ENCODE data around the gene DEGS2. TPM values are rescaled to one million over a fixed set of nuclear protein-coding genes. Genes with fewer than 3 reads are reported as not detected.

The DEGS2 gene
- total and polyA plus RNA-seq, 4 donors = 0.10 to 3.0 (median 0.90) TPM

GRCh38 chr14:100134586-100134985 is 24.9 kb downstream of the DEGS2 start:
- DNase-seq (no peak), ATAC-seq (ENCODE audit: low FRiP score) (no peak)
- H3K4me1 ChIP-seq (ENCODE audit: control insufficient read depth in 1 of 2, insufficient read depth in 2 of 2, low read length in 2 of 2) = no peaks in the 10 kb centered on the region
- H3K27me3 ChIP-seq (ENCODE audit: control insufficient read depth in 1 of 2, insufficient read depth in 2 of 2, low read length in 1 of 2) = no peaks in the 10 kb centered on the region
- WGBS, 2 donors = 91 to 93% methylated on average over 8 of the region's 8 CpGs
- H3K4me3 ChIP-seq (ENCODE audit: low read length in 2 of 2) = no peak overlapping the region
- no peak overlapping the region for H3K27ac ChIP-seq (ENCODE audit: low read depth in 1 of 2, low read length in 2 of 2)
- intact Hi-C loops (cut with DNase I) = no loop called here
- H3K9me3 ChIP-seq (ENCODE audit: control insufficient read depth, low read length) = no peaks in the 10 kb centered on the region
- no peaks in the 10 kb centered on the region for H3K36me3 ChIP-seq (ENCODE audit: control insufficient read depth in 1 of 2, insufficient read depth in 2 of 2, low read length in 1 of 2)

DNA sequence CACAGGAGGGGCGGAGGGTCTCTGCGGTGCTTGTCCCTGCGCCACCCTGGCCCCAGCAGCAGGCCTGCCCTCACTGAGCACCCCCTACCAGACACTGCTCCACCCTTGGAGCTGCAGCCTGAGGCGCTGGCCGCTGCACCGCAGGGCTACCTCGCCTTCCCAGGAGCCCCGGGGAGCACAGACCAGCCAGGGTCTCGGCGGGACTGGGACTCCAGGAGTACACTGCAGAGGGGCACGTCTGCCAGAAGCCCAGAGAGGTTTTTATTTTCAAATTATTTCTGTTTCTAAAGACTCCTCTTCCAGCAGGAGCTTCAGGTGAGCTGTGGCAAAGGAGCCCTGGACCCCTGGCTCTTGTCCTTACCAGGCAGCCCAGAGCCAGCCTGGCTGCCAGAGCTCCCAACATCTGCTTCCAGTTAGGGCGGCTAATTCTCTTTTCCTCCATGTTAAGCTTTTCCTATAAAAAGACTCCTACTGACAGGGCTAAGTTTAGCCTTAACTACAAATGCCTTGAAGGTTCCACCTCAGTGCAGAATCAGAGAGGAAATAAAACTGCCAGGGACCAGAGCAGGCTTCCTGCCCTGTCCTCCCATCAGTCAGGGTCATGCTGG is 26.4 kb downstream of the DEGS2 start:
- peak; percentile 3 for ATAC-seq (ENCODE audit: low FRiP score)
- no peak overlapping the region for H3K4me3 ChIP-seq (ENCODE audit: low read length in 2 of 2)
- no peaks in the 10 kb centered on the region for H3K4me1 ChIP-seq (ENCODE audit: control insufficient read depth in 1 of 2, insufficient read depth in 2 of 2, low read length in 2 of 2)
- H3K9me3 ChIP-seq (ENCODE audit: control insufficient read depth, low read length) = no peaks in the 10 kb centered on the region
- no peak for DNase-seq
- no peaks in the 10 kb centered on the region for H3K27me3 ChIP-seq (ENCODE audit: control insufficient read depth in 1 of 2, insufficient read depth in 2 of 2, low read length in 1 of 2)
- intact Hi-C loops (cut with DNase I) = no loop called here
- WGBS, 2 donors = 84 to 88% methylated on average over 12 of the region's 12 CpGs
- no peak overlapping the region for H3K27ac ChIP-seq (ENCODE audit: low read depth in 1 of 2, low read length in 2 of 2)
- H3K36me3 ChIP-seq (ENCODE audit: control insufficient read depth in 1 of 2, insufficient read depth in 2 of 2, low read length in 1 of 2) = no peaks in the 10 kb centered on the region

DNA sequence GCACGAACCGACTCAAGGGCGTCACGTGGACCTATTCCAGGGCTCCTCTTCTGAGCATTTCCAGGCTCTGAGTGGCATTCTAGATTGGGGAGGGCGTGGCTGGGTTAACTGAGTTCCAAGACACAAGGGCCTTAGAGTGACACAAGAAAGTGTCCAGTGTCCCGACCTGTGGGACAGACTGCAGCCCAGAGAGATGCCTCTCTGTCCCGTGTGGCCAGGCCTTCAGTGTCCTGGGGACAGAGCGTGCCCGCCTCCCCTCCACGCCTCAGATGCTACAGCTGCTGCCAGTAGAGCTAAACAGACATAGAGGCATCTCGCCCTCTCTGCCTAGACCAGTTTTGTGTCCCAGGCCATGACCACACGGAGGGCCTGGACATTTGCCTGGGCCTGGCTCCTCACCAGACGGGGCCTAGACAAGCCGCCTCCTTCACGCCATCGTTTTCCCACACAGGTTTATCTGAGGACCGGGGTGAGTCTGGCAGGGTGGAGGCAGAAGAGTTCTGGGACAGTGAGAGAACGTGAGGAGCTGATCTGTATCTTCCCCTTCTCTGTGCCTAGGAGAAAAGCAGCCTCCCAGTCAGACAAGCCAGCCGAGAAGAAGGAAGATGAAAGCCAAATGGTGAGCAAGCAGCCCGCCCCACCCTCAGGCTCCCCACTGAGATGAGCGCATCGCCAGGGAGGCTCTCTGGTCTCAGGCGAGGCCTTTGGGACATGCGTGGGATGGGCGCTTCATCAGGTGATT is 27.1 kb downstream of the DEGS2 start:
- WGBS, 2 donors = 83 to 84% methylated on average over 25 of the region's 25 CpGs
- Histone ChIP-seq H3K4me3 (ENCODE audit: low read length in 2 of 2) (no peak overlapping the region), H3K36me3 (ENCODE audit: control insufficient read depth in 1 of 2, insufficient read depth in 2 of 2, low read length in 1 of 2) (no peaks in the 10 kb centered on the region), H3K27me3 (ENCODE audit: control insufficient read depth in 1 of 2, insufficient read depth in 2 of 2, low read length in 1 of 2) (no peaks in the 10 kb centered on the region), H3K9me3 (ENCODE audit: control insufficient read depth, low read length) (no peaks in the 10 kb centered on the region), H3K27ac (ENCODE audit: low read depth in 1 of 2, low read length in 2 of 2) (no peak overlapping the region), H3K4me1 (ENCODE audit: control insufficient read depth in 1 of 2, insufficient read depth in 2 of 2, low read length in 2 of 2) (no peaks in the 10 kb centered on the region)
- peak in 1 of 2 donors; percentile 84 for DNase-seq
- intact Hi-C loops (cut with DNase I) = no loop called here
- peak; percentile 36 for ATAC-seq (ENCODE audit: low FRiP score)

GRCh38 chr14:100131181-100131580 is 28.3 kb downstream of the DEGS2 start:
- WGBS, 2 donors = 84 to 87% methylated on average over 6 of the region's 6 CpGs
- intact Hi-C loops (cut with DNase I) = no loop called here
- no peak for ATAC-seq (ENCODE audit: low FRiP score)
- Histone ChIP-seq H3K27me3 (ENCODE audit: control insufficient read depth in 1 of 2, insufficient read depth in 2 of 2, low read length in 1 of 2) (no peaks in the 10 kb centered on the region), H3K4me1 (ENCODE audit: control insufficient read depth in 1 of 2, insufficient read depth in 2 of 2, low read length in 2 of 2) (no peaks in the 10 kb centered on the region), H3K9me3 (ENCODE audit: control insufficient read depth, low read length) (no peaks in the 10 kb centered on the region), H3K27ac (ENCODE audit: low read depth in 1 of 2, low read length in 2 of 2) (no peak overlapping the region), H3K36me3 (ENCODE audit: control insufficient read depth in 1 of 2, insufficient read depth in 2 of 2, low read length in 1 of 2) (no peaks in the 10 kb centered on the region), H3K4me3 (ENCODE audit: low read length in 2 of 2) (no peak overlapping the region)
- DNase-seq = no peak

DNA sequence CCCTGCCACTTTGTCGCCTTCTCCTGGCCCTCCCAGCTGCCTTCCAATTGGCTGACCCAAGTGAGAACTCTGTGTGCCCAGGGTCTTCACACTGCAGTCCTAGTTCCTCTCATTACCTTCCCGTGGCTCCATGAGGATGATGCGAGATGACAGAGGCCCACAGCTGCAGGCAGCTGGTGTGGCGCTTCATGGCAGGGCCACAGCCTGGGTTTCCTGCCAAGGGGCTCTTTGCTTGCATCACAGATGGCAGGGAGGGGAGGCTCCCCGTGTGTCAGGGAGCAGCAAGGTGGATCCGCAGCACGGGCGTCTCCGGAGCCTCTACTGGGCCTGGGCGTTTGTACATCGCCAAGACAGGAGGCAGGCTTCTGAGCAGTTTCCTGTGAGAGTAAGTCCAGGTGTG is 28.9 kb downstream of the DEGS2 start:
- H3K27me3 ChIP-seq (ENCODE audit: control insufficient read depth in 1 of 2, insufficient read depth in 2 of 2, low read length in 1 of 2) = no peaks in the 10 kb centered on the region
- H3K27ac ChIP-seq (ENCODE audit: low read depth in 1 of 2, low read length in 2 of 2) = no peak overlapping the region
- H3K4me1 ChIP-seq (ENCODE audit: control insufficient read depth in 1 of 2, insufficient read depth in 2 of 2, low read length in 2 of 2) = no peaks in the 10 kb centered on the region
- H3K9me3 ChIP-seq (ENCODE audit: control insufficient read depth, low read length) = no peaks in the 10 kb centered on the region
- ATAC-seq (ENCODE audit: low FRiP score) = no peak
- no peak for DNase-seq
- no peaks in the 10 kb centered on the region for H3K36me3 ChIP-seq (ENCODE audit: control insufficient read depth in 1 of 2, insufficient read depth in 2 of 2, low read length in 1 of 2)
- H3K4me3 ChIP-seq (ENCODE audit: low read length in 2 of 2) = no peak overlapping the region
- WGBS, 2 donors = 85 to 90% methylated on average over 11 of the region's 11 CpGs
- intact Hi-C loops (cut with DNase I) = no loop called here

GRCh38 chr14:100129161-100129589 is 30.3 kb downstream of the DEGS2 start:
- DNase-seq = no peak
- no peaks in the 10 kb centered on the region for H3K36me3 ChIP-seq (ENCODE audit: control insufficient read depth in 1 of 2, insufficient read depth in 2 of 2, low read length in 1 of 2)

DNA sequence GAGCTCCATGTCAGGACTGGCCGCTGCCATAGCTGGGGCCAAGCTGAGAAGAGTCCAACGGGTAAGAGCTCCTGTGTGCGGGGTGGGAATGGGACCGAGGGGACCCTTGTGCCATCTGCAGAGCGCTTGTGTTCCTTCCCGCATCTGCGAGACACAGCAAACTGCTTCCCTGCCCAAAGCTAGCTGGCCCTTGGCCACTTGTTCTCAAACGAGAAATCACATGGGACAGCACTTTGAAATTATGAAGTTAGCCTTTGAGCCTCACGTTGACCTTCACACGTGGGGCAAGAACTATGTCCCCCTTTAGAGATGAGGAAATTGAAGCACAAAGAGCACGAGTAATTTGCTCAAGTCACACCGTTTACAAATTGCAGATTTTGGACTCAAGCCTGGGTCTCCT is 30.8 kb downstream of the DEGS2 start:
- ATAC-seq (ENCODE audit: low FRiP score) = no peak
- Histone ChIP-seq H3K27ac (ENCODE audit: low read depth in 1 of 2, low read length in 2 of 2) (no peak overlapping the region), H3K9me3 (ENCODE audit: control insufficient read depth, low read length) (no peaks in the 10 kb centered on the region), H3K4me1 (ENCODE audit: control insufficient read depth in 1 of 2, insufficient read depth in 2 of 2, low read length in 2 of 2) (no peaks in the 10 kb centered on the region), H3K36me3 (ENCODE audit: control insufficient read depth in 1 of 2, insufficient read depth in 2 of 2, low read length in 1 of 2) (no peaks in the 10 kb centered on the region), H3K27me3 (ENCODE audit: control insufficient read depth in 1 of 2, insufficient read depth in 2 of 2, low read length in 1 of 2) (no peaks in the 10 kb centered on the region), H3K4me3 (ENCODE audit: low read length in 2 of 2) (no peak overlapping the region)
- DNase-seq = no peak
- intact Hi-C loops (cut with DNase I) = no loop called here
- 79 to 86% methylated on average over 12 of the region's 12 CpGs for WGBS, 2 donors

More at GRCh38 chr14:100129161-100129589, 30.3 kb downstream of the DEGS2 start:
- 82 to 89% methylated on average over 7 of the region's 7 CpGs for WGBS, 2 donors
- no peak overlapping the region for H3K27ac ChIP-seq (ENCODE audit: low read depth in 1 of 2, low read length in 2 of 2)
- intact Hi-C loops (cut with DNase I) = no loop called here
- no peaks in the 10 kb centered on the region for H3K9me3 ChIP-seq (ENCODE audit: control insufficient read depth, low read length)
- no peaks in the 10 kb centered on the region for H3K4me1 ChIP-seq (ENCODE audit: control insufficient read depth in 1 of 2, insufficient read depth in 2 of 2, low read length in 2 of 2)
- H3K4me3 ChIP-seq (ENCODE audit: low read length in 2 of 2) = no peak overlapping the region
- H3K27me3 ChIP-seq (ENCODE audit: control insufficient read depth in 1 of 2, insufficient read depth in 2 of 2, low read length in 1 of 2) = no peaks in the 10 kb centered on the region
- no peak for ATAC-seq (ENCODE audit: low FRiP score)

DNA sequence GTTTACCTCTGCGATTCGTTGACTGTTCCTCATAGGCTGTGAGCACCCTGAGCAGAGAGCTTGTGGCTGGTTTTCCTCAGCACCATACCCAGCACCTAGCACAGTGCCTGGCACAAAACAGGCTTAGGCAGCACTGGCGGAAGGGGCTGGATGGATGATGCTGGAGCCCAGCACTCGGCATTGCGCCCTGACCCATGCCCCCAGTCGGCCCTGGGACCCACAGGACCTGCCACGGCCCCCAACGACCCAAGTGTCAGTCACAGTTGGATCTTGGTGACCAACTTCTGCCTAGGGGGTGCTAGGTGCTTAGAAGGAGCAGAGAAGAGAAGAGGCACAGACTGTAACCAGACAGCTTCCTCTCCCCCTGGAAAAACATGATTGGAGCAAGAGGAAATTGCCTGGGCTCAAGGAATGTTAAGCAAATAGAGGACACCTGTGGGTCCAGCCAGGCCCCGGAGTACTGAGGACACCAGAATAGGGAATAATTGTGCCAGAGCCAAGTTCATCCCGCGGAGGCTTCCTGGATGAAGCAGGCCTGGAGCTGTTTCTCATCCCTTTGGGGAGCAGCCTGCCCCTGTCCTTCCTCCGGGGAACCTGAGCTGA is 31.5 kb downstream of the DEGS2 start:
- Histone ChIP-seq H3K9me3 (ENCODE audit: control insufficient read depth, low read length) (no peaks in the 10 kb centered on the region), H3K4me3 (ENCODE audit: low read length in 2 of 2) (no peak overlapping the region), H3K36me3 (ENCODE audit: control insufficient read depth in 1 of 2, insufficient read depth in 2 of 2, low read length in 1 of 2) (no peaks in the 10 kb centered on the region), H3K4me1 (ENCODE audit: control insufficient read depth in 1 of 2, insufficient read depth in 2 of 2, low read length in 2 of 2) (no peaks in the 10 kb centered on the region), H3K27me3 (ENCODE audit: control insufficient read depth in 1 of 2, insufficient read depth in 2 of 2, low read length in 1 of 2) (no peaks in the 10 kb centered on the region), H3K27ac (ENCODE audit: low read depth in 1 of 2, low read length in 2 of 2) (no peak overlapping the region)
- DNase-seq = no peak
- intact Hi-C loops (cut with DNase I) = no loop called here
- 92 to 94% methylated on average over 12 of the region's 12 CpGs for WGBS, 2 donors
- no peak for ATAC-seq (ENCODE audit: low FRiP score)

DNA sequence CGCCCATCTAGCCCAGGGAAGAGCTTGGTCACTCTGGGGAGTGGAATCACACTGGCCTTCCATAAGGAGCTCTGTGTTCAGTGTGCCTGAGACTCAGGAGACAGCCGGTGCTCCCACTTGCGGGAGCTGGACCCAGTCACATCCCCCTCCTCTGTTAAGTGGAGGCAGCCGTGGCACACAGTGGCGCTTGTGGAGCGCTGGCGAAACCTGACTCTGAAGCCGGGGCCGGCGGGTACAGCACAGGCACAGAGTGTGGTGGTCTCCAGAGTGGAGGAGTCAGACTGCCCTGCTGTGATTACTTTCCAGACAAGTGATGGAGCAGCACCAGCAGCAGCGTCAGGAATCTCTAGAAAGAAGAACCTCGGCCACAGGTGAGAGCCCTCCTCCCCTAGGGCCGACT is 33.0 kb downstream of the DEGS2 start:
- H3K36me3 ChIP-seq (ENCODE audit: control insufficient read depth in 1 of 2, insufficient read depth in 2 of 2, low read length in 1 of 2) = no peaks in the 10 kb centered on the region
- intact Hi-C loops (cut with DNase I) = no loop called here
- ATAC-seq (ENCODE audit: low FRiP score) (no peak), DNase-seq (no peak)
- no peaks in the 10 kb centered on the region for H3K27me3 ChIP-seq (ENCODE audit: control insufficient read depth in 1 of 2, insufficient read depth in 2 of 2, low read length in 1 of 2)
- 93 to 94% methylated on average over 13 of the region's 13 CpGs for WGBS, 2 donors
- H3K9me3 ChIP-seq (ENCODE audit: control insufficient read depth, low read length) = no peaks in the 10 kb centered on the region
- no peaks in the 10 kb centered on the region for H3K4me1 ChIP-seq (ENCODE audit: control insufficient read depth in 1 of 2, insufficient read depth in 2 of 2, low read length in 2 of 2)
- no peak overlapping the region for H3K27ac ChIP-seq (ENCODE audit: low read depth in 1 of 2, low read length in 2 of 2)
- H3K4me3 ChIP-seq (ENCODE audit: low read length in 2 of 2) = no peak overlapping the region
